ENCODE measurements around the gene MEGF11. TPM values are rescaled to one million over a fixed set of nuclear protein-coding genes. Genes with fewer than 3 reads are reported as not detected.

The MEGF11 gene
- total RNA-seq, 2 donors from 2014 or later, result not detected

GRCh38 chr15:66132251-66132816, 121.2 kb downstream of the MEGF11 start:
- no peak for DNase-seq (ENCODE audit: low spot score)
- H3K36me3 ChIP-seq, result no peaks in the 10 kb centered on the region
- H3K9me3 ChIP-seq, result no peaks in the 10 kb centered on the region
- H3K4me3 ChIP-seq, result no peak overlapping the region
- H3K27me3 ChIP-seq, result no peaks in the 10 kb centered on the region
- TF ChIP-seq CTCF (IDR thresholded peaks at IDR 0.05), result no peak
- H3K4me1 ChIP-seq, result peaks cover 0 to 7% of the 10 kb centered on the region in 2 donors
- no peak overlapping the region for H3K27ac ChIP-seq

- Histone ChIP-seq H3K27ac (no peak overlapping the region), H3K4me1 (peaks cover 0 to 7% of the 10 kb centered on the region in 2 donors), H3K27me3 (no peaks in the 10 kb centered on the region), H3K4me3 (no peak overlapping the region), H3K9me3 (no peaks in the 10 kb centered on the region), H3K36me3 (no peaks in the 10 kb centered on the region)
- DNase-seq (ENCODE audit: low spot score), result no peak
- no peak for TF ChIP-seq CTCF (IDR thresholded peaks at IDR 0.05)
Measured at GRCh38 chr15:66131831-66132230, 121.7 kb downstream of the MEGF11 start.

GRCh38 chr15:66131200-66131599, 122.3 kb downstream of the MEGF11 start:
- no peak for DNase-seq (ENCODE audit: low spot score)
- no peaks in the 10 kb centered on the region for H3K27me3 ChIP-seq
- no peak overlapping the region for H3K4me3 ChIP-seq
- TF ChIP-seq CTCF (IDR thresholded peaks at IDR 0.05), result no peak
- no peaks in the 10 kb centered on the region for H3K36me3 ChIP-seq
- H3K9me3 ChIP-seq, result no peaks in the 10 kb centered on the region
- H3K27ac ChIP-seq, result no peak overlapping the region
- H3K4me1 ChIP-seq, result peaks cover 0 to 7% of the 10 kb centered on the region in 2 donors

GRCh38 chr15:66130496-66131034, 123.0 kb downstream of the MEGF11 start:
- Histone ChIP-seq H3K27me3 (no peaks in the 10 kb centered on the region), H3K36me3 (no peaks in the 10 kb centered on the region), H3K4me1 (peaks cover 0 to 7% of the 10 kb centered on the region in 2 donors), H3K27ac (no peak overlapping the region), H3K9me3 (no peaks in the 10 kb centered on the region), H3K4me3 (no peak overlapping the region)
- no peak for TF ChIP-seq CTCF (IDR thresholded peaks at IDR 0.05)
- no peak for DNase-seq (ENCODE audit: low spot score)

GRCh38 chr15:66129586-66129985, 124.0 kb downstream of the MEGF11 start:
- no peak overlapping the region for H3K4me3 ChIP-seq
- no peak for DNase-seq (ENCODE audit: low spot score)
- no peaks in the 10 kb centered on the region for H3K27me3 ChIP-seq
- H3K36me3 ChIP-seq, result no peaks in the 10 kb centered on the region
- H3K9me3 ChIP-seq, result no peaks in the 10 kb centered on the region
- no peak overlapping the region for H3K27ac ChIP-seq
- H3K4me1 ChIP-seq, result peaks cover 0 to 7% of the 10 kb centered on the region in 2 donors
- TF ChIP-seq CTCF (IDR thresholded peaks at IDR 0.05), result no peak

Data from right atrium auricular region (tissue), 2 donors.